Activated CD4-positive, alpha-beta T cell treated with anti-CD3 and anti-CD28 coated beads, Interleukin-2, amount 50 U/mL, for 16 hours (primary cell): ENCODE data around the gene LRRC9.
"Not testable (repeated sequence)": the region's sequence is repeated elsewhere in the genome, so short reads cannot be mapped to it uniquely, and the experiment has no call there.

ENCODE experiments used
- DNase-seq: peaks from one replicate; pipeline ENCODE4 v3.0.0-alpha.2; 2020

The LRRC9 gene

DNA sequence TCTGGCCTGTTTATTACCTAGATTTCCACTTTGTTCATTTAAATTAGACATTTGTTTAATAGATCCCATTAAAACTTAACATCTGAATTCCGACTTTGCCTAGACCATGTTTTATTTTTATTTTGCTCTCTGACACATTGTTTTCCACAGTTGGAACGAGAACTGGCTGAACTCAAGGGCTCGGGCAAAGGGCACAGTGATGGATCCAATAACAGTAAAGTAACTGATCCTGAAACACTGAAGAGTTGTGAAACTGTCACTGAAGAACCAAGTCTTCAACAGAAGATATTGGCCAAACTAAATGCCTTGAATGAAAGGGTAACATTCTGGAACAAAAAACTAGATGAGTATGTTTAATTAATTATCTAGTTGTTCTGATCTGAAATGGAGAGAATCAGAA is 39.7 kb downstream of the LRRC9 start:
- DNase-seq: no peak

DNA sequence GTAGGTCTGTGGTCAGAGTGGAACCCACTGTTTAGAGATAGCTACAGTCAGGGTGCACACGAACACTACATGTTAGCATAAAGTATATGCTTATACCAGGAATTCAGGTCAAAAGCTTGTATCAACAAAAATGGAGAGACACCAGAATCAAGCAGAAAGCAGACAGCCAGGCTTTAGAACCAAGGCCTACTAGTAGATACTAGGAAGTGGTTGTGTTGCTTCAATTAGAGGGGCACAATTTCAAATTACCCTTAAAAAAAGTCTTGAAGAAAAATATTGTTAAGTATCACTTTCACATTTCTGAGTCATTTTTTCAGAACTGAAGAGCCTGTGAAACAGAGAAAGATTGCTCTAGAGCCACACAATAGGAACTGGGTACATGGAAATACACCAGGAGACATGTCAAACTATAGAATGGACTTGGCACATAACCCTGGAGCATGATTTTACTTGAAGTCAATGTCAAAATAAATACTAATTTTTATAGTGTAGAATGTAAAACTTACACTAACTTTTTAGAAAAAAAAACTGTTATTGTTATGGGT is 41.6 kb downstream of the LRRC9 start:
- DNase-seq: no peak

DNA sequence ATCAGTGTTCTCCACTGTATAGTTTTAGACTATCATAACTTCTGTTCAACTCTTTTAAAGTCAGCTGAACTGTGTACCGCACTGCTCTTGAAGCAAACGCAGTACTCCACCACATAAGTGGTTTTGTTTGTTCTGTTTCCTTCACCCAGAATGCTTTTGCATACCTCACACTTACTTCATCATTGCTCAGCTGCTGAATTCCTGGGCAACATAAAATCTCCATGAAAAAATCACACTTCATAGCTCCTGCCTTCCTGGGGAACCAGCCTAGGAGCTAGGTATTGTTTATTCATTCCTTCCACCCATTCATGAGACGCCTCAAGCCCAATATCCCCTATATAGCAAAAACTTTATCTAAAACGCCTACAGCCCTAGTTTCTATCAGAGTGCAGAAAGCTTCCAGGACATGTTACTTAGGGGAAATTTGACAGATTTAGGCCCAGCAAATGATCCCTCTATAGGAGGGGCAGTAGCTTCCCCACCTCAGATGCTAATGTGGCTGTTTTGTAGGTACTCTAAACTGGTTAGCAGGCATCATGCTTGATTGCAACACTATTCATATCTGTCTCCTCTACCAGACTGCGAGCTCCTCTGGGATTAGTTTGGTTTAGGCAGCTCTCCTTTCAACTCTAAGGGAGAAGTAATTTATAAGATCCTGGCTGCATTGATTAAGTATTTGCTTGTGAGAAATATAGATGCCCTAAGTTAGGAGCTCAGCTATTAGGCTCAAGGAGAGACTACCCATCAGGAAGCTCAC is 44.5 kb downstream of the LRRC9 start:
- no peak for DNase-seq

DNA sequence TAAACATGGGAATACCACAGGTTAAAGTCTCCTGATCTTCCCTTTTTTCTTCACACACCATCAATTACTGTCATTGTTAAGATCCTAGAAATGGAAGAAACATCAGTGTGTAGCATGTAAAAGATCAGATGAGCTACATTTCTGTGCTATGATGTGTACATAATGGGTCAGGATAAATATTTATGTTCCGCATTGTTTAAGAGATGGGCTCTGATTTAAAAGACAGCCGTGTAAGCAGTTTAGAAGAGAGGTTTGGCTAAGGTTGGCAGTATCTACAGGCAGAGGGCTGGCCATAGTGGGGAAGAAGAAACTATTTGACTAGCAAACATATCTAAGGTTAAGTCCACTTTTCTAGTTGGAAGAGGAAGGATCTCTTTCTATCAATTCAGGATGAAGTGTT is 49.4 kb downstream of the LRRC9 start:
- no peak for DNase-seq

DNA sequence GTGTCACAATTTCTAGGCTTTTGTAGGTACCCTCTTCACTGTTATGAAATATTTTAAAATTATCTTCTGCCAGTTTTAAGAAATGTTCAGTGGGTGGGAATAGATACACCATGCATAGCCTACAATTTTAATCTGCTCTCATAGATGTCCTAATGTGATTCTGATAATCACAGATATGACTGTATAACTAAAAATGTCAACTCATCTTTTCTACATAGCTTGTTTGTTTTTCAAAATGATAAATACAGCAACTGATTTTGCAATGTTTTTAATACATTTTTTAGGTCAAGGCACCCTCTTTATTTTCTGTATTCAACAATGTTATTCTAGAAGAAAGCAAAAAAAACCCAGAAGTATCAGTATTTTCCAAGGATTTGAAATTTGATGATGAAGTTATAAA is 61.6 kb downstream of the LRRC9 start:
- DNase-seq: no peak

DNA sequence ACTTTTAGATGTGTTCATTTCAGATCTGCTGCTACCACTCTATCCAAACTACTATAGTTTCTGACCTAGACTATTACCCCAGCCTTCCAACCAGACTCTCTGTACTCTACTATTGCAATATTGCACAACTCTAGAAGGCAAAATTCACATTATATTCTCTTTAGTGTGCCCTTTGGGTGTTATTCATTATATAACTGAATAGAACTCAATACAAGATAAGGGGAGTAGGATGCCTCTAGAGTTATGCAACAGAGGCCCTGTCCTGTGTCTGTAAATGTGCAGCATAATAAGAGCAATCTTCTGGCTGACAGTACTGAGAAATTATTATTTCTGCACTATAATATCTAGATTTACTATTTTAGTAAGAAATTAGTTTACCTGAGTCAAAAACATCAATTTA is 63.1 kb downstream of the LRRC9 start:
- no peak for DNase-seq

DNA sequence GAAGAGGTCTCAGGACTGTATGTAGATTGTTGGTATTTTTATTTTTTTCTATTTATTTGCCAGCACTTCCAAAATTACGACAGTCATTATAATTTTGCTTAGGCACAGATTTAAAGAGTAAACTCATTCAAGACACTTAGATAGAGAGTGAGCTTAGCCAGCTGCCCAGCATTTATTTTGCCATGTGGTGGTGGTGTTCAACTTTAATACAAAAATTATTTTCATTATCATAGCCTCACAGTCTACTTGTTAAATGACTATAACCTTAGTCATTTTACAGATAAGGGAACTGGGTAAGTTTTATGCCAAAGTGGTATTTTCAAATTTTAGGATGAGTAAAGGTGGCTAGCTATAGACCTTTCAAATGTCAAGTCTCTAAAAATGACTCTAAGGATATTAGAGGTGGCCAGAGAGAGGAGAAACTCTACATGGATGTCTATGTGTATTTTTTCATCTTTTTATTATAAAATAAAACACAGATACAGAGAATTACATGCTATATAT is 66.7 kb downstream of the LRRC9 start:
- no peak for DNase-seq

DNA sequence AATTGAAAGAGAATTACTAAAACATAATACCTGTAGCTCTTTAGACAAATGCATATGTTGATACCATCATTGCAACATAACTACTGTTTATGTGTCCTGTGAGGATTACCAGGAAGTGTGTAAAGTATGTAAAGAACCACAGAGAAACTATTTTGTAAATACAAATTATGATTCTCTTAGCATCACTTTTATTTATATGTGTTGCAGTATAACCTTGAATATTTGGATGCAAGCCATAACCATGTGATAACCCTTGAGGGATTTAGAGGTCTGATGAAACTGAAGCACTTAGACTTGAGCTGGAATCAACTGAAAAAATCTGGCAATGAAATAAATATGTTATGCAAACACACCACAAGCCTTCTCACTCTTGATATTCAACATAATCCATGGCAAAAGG is 77.5 kb downstream of the LRRC9 start:
- no peak for DNase-seq

DNA sequence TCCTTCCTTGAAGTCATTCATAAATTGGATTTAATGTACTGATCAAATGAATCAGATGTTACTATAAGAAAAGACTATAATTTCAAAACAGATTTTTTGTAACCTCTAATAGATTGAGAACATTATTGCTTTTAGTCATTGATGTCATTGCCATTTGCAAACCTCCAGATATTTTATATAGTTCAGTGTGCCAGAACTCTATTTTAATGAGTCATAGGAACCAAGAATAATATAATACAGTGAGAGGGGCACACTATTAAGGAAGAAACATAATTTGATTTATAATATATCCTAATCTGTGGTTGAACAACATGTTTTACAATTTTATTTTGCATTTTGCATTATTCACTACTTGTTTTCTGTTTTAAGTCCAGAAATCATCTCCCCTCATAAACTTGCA is 78.0 kb downstream of the LRRC9 start:
- no peak for DNase-seq

DNA sequence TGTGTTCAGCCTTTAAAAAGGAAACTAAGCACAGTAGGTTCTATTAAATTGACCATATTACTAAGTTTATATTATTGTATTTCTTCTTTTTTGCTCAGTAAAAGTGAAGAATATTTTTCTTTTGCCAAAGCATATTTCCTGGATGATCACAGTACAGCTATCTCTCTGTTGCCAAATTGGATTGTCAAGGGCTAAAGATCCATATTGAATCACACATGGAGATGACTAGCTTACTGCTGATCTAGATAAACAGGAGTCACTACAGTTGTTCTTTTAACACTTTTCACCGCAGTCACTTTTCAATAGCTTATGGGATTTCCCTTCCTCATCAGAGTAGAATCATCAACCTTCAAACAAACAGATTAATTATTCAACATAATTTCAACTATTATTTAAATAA is 78.6 kb downstream of the LRRC9 start:
- DNase-seq: no peak

DNA sequence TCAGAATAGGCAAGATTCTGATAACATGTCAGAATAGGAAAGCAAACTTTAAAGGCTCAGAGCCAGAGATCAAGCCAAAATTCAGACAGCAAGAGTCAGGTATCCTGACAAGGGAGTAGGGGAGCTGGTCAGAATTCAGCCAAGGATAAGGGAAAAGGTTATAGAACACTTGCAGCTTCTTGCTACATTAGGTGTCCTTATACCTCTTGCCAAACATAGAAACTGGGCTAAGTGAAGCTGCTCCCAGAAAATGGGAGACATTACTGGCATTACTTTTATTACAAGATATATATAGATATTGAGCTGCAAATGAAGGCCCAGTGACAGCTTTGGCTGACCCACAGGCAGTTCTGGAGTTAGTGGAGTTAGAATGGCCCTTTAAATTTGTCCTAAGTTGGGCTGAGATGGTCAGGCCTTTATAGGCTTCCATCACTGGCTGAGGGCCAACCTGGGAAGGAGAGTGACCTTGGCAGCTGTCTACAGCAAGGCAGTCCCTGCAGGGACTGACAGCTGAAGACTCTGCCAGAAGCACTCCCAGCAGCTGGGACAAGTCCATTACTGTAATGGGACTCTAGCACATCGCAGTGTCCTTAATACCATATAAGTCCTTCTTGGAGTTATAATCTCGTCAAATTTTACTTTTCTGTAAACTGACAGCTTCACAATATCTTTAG is 83.0 kb downstream of the LRRC9 start:
- no peak for DNase-seq

DNA sequence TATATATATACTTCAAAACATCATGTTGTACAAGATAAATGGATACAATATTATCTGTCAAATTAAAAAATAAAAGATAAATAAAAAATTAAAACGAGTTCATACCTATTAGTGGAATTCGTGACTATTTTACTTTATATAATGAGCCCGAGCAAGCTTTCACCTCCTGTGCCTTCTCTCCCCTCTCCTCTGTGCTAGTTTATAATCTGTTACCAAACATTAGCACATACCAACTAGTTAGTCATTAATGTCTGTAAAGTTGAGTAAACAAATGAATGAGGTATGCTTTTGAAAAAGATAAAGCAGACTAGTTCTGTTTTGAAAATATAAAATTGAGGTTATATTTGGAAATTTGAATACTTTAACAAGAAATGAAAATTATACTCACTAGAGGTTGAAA is 84.0 kb downstream of the LRRC9 start:
- DNase-seq: no peak

DNA sequence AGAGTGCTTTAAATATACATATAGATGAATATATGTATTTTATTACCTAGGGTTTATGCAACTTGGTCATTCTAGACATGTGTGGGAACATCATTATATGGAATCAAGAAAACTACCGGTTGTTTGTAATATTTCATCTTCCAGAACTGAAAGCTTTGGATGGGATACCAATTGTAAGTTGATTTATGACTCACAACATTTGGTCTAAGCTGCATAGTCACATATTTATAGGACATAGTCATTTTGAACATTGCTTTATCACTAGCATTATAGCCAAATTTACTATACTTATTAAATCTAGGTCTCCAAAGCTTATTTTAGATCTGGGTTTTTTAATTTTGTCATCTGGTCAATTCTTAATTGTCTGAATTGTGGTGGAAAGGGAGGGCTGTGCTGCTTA is 88.1 kb downstream of the LRRC9 start:
- no peak for DNase-seq

DNA sequence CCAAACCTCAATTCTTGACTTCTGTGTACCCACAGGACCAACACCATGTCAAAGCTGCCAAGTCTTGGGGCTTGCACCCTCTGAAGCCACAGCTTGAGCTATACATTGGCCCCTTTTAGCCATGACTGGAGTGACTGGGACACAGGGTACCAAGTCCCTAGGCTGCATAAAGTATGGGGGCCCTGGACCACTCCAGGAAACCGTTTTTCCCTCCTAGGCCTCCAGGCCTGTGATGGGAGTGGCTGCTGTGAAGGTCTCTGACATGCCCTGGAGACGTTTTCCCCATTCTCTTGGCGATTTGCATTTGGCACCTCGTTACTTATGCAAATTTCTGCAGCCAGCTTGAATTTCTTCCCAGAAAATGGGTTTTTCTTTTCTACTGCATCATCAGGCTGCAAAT is 90.3 kb downstream of the LRRC9 start:
- not testable (repeated sequence) for DNase-seq

DNA sequence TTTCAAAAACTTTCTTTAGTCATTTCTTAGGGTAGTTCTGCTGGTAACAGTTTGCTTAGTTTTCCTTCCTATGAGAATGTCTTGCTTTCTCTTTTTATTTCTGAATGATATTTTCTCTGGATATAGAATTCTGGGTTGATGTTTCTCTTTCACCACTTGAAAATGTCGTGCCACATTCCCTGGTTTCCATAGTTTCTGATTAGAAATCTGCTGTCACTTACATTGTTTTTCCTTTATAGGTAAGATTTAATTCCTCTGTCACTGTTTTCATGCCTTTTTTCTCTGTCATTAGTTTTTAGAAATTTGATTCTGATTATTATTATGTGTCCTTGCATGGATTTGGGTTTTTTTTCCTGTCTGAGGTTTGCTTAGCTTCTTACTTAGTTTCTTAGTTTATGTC is 94.5 kb downstream of the LRRC9 start:
- DNase-seq: no peak

DNA sequence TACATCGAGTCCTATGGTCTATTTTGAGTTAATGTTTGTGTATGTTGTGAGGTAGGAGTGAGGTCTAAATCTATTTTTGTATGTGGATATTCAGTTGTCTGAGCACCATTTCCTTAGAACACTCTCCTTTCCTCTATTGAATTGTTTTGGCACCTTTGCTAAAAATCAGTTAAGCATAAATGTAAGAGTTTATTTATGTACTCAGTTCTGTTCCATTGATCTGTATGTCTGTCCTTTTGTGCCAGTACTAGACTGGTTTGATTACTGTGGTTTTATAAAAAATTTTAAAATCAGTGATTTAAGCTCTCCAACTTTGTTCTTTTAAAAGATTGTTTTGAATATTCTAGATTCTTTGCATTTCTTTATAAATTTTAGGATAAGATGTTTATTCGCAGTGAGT is 101.7 kb downstream of the LRRC9 start:
- no peak for DNase-seq

DNA sequence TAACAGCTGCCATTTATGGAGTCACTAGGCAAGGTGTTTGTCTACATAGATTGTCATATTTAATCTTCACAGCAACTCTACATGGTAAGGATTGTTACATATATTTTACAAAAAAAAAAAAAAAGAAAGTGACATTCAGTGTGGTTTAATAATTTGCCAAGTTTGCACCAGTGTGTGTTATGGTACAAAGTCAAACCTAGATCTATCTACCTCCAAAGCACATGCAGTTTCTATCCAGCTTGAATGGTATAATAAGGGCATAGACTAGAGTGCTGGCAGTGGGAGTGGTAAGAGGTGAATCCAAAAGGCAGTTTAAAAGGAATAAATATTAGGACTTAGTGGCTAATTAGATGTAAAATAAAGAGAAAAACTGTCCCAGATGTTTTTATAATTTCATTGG is 105.6 kb downstream of the LRRC9 start:
- DNase-seq: no peak

DNA sequence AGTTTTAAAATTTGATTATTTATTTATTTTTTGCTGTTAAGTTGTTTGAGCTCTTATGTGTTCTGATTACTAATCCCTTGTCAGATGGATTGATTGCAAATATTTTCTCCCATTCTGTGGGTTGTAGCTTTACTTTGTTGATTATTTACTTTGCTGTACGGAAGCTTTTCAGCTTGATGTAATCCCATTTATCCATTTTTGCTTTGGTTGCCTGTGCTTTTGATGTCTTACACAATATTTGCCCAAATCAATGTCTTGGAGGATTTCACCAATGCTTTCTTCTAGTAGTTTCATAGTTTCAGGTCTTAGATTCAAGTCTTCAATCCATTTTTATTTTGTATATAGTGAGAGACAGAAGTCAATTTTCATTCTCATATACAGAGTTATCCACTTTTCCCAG is 115.2 kb downstream of the LRRC9 start:
- DNase-seq: no peak

DNA sequence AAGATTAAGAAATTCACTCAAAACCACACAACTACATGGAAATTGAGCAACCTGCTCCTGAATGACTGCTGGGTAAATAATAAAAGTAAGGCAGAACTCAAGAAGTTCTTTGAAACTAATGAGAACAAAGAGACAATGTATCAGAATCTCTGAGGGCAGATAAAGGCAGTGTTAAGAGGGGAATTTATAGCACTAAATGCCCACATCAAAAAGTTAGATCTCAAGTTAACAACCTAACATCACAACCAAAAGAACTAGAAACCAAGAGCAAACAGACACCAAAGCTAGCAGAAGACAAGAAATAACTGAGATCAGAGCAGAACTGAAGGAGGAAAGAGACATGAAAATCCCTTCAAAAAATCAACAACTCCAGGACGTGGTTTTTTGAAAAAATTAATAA is 128.0 kb downstream of the LRRC9 start:
- not testable (repeated sequence) for DNase-seq

DNA sequence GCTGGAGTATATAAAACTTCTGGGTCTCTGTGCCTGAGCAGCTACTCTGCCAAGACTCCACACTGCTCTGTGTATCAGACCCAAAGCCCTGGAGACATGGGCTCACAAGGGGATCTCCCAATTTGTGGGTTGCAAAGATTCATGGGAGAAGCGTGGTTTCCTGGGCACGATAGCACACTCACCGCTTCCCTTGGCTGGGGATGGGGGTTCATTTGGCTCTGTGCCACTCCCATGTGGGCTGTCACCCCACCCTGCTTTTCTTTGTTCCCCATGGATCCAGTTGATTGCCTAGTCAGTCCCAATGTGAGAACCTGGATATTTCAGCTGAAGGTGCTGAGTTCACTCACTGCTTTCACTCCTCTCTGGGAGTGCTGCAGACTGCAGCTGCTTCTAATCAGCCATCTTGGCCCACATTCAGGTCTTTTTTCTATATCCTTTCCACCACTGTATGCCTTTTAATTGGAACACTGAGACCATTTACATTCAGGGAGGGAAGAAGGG is 131.8 kb downstream of the LRRC9 start:
- no peak for DNase-seq

DNA sequence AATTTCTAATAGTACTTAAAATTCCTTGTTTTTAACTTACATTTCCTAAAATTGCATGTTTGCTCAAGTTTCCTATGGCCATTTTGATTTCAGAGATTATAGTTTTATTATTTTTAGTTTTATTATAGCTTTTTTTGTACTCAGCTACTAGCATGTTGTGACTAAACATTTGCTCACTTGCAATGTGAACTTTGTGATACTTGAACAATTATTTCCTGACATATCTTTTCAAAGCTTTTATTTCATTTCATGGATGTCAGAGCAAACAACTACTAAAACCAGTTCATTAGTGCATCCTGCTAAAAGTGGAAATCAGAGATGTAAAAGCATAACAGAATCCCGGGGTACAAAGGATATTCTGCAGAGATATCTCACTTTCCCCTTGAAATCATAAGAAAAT is 138.1 kb downstream of the LRRC9 start:
- DNase-seq: no peak

DNA sequence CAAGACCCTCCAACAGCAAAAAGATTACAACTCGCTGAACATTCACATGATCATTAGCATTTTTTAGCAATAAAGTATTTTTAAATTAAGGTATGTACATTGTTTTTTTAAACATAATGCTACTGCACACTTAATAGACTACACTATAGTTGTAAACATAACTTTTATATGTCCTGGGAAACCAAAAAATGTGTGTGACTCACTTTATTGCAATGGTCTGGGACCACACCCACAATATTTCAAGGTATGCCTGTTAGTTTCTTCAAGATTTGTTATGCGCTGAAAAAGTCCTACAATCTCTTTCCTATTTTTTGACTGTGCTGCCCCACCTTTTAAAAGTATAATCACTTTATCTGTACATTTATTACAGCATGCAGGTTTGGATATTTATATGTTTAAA is 141.4 kb downstream of the LRRC9 start:
- DNase-seq: no peak

DNA sequence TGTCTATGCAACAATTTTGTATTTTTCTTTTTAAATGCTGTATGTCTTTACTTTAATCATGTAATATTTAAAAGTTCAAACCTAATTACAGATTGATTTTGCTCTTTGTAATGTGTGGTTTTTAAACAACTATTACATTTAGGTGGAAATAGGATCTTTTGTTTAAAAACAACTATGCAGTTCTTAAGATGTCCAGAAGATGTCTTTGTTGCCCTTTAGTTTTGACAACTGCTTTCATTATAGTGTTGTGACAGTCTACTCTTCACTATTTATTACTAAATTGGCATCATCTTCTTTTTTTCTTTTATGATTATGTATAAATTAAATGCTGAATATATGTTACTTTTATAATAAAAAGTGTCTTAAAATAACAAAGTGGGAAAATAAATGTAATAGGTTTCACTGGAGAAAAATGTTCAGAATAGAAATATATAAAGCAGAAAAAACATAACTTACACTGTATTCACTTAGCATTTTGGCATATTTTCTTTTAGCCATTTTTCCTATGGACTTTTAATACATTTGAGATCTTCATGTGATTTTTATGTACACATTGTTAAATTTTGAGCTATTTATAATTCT is 144.6 kb downstream of the LRRC9 start:
- peak; percentile 8 for DNase-seq

DNA sequence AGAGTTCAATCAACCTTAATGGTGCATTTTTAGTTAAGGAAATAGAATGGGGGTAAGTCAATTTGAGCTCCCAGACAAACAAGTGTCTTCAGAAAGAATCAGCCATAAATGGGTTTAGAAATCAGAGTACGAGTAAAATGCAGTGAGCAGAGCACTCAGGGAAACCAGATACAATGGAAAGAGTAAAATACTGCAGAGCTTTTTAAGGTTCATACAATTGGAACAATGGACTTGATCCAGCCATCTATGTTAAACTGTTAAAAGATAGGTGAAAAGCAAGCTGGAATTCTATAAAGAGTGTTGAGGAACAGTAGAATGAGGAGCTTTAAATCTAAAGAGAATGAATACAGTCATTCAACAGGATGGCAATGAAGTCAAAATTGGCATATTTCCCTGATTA is 147.9 kb downstream of the LRRC9 start:
- DNase-seq: no peak
